ENCODE measurements around the gene PLEKHA7. TPM values are rescaled to one million over a fixed set of nuclear protein-coding genes. Genes with fewer than 3 reads are reported as not detected.

PLEKHA7 gene
- total and polyA plus RNA-seq, 2 of the 8 experiments (the other 6 are each of a cell fraction or from before 2014, with no cell fraction given) = 11.4 to 25.6 TPM

GRCh38 chr11:16779436-16779835, 234.8 kb downstream of the PLEKHA7 start:
- TF ChIP-seq CTBP2 (IDR thresholded peaks at IDR 0.05; ENCODE audit: borderline replicate concordance, insufficient read depth, insufficient read length, low read length) (no peak), SRF (IDR thresholded peaks at IDR 0.05; ENCODE audit: low read depth, low read length) (no peak), CBX8 (IDR thresholded peaks at IDR 0.05; ENCODE audit: borderline replicate concordance, low read depth, low read length) (no peak), PHF8 (conservative IDR thresholded peaks at IDR 0.05; ENCODE audit: low read depth, low read length) (no peak), EZH2 (IDR thresholded peaks at IDR 0.05; ENCODE audit: low read depth, low read length, severe bottlenecking) (no peak), ATF3 (IDR thresholded peaks at IDR 0.05; ENCODE audit: insufficient read depth, low read depth, low read length) (no peak), TEAD4 (IDR thresholded peaks at IDR 0.05; ENCODE audit: low read depth, low read length) (no peak), KDM4A (IDR thresholded peaks at IDR 0.05; ENCODE audit: low read depth, low read length, severe bottlenecking) (no peak), POLR2AphosphoS5 (IDR thresholded peaks at IDR 0.05; ENCODE audit: low read depth, low read length) (no peak), JUND (IDR thresholded peaks at IDR 0.05; ENCODE audit: low read length) (no peak)

More at GRCh38 chr11:16779436-16779835, 234.8 kb downstream of the PLEKHA7 start:
- no peak overlapping the region for H3K56ac ChIP-seq (replicated peaks; ENCODE audit: insufficient read length, low read depth, low read length)
- no peak overlapping the region for H2BK15ac ChIP-seq (ENCODE audit: low read length)
- peaks cover 3% of the 10 kb centered on the region; the same call in 1 of the 2 replicates for H3K23me2 ChIP-seq (ENCODE audit: low read depth, low read length)
- no peak overlapping the region for H3K14ac ChIP-seq (ENCODE audit: insufficient read length)
- H3K23ac ChIP-seq (ENCODE audit: insufficient read length) = no peak overlapping the region
- no peak overlapping the region for H2BK12ac ChIP-seq (ENCODE audit: low read depth, low read length)
- FAIRE-seq (no peak), DNase-seq (ENCODE audit: low read depth in 1 of 2, low spot score in 2 of 2) (no peak)
- H3K27me3 ChIP-seq (replicated peaks in 1 of 4; ENCODE audit: control insufficient read depth in 3 of 4, extremely low read depth in 1 of 4, insufficient read depth in 3 of 4, low read length in 3 of 4) = no peaks in the 10 kb centered on the region
- no peak overlapping the region for H3K4me2 ChIP-seq (ENCODE audit: insufficient read depth in 1 of 2, low read depth in 2 of 2, low read length in 2 of 2)
- H3K36me3 ChIP-seq (ENCODE audit: control insufficient read depth in 2 of 4, insufficient read depth in 4 of 4, low read length in 3 of 4) = peaks cover 0 to 4% (median 0%) of the 10 kb centered on the region in 4 experiments; a peak in 1 of 8 replicates
- WGBS, 2 experiments (ENCODE audit: extremely low coverage in 1 of 2, insufficient coverage in 1 of 2, insufficient read length in 1 of 2, insufficient replicate concordance in 2 of 2, low coverage in 1 of 2, low lambda C conversion rate in 2 of 2, missing lambda C conversion rate in 1 of 2) = 89% methylated on average over 8 of the region's 8 CpGs; no CpG with 5 or more reads in 1 of the 2 experiments
- H4K91ac ChIP-seq (replicated peaks; ENCODE audit: insufficient read length, low read length) = no peak overlapping the region
- ChIA-PET POLR2A (ENCODE audit: partially characterized antibody) (no interaction called here), CTCF (ENCODE audit: partially characterized antibody) (interaction anchor here (2.2 kb wide), 1 partner anchor 8 kb away, joined by 12 read pairs; no protein-coding TSS in a partner anchor)
- H3K4me1 ChIP-seq (replicated peaks in 1 of 4; ENCODE audit: control insufficient read depth in 3 of 4, insufficient read depth in 4 of 4, low read length in 3 of 4) = no peaks in the 10 kb centered on the region; a peak in 1 of 7 replicates
- H2BK5ac ChIP-seq (ENCODE audit: low read depth, low read length) = no peak overlapping the region
- no peak overlapping the region for H2AFZ ChIP-seq (ENCODE audit: low read length)
- H3K9ac ChIP-seq (replicated peaks in 1 of 4; ENCODE audit: extremely low read depth in 1 of 4, low read depth in 3 of 4, low read length in 3 of 4) = no peak overlapping the region
- H4K20me1 ChIP-seq (replicated peaks in 1 of 2; ENCODE audit: control insufficient read depth in 1 of 2, insufficient read depth in 2 of 2, low read length in 2 of 2) = no peaks in the 10 kb centered on the region
- no peak overlapping the region for H3K27ac ChIP-seq (ENCODE audit: low read depth, low read length)
- H3K18ac ChIP-seq (ENCODE audit: extremely low read depth, low read length) = no peak overlapping the region
- H3K9me3 ChIP-seq (ENCODE audit: insufficient read depth in 2 of 2, low read depth in 1 of 2, low read length in 1 of 2) = no peaks in the 10 kb centered on the region
- no peak overlapping the region for H2AK5ac ChIP-seq (ENCODE audit: low read depth, low read length)
- H3K4me3 ChIP-seq (ENCODE audit: extremely low read depth in 1 of 4, insufficient read depth in 2 of 4, low read depth in 3 of 4, low read length in 4 of 4) = no peak overlapping the region
- no peaks in the 10 kb centered on the region for H3K79me2 ChIP-seq (ENCODE audit: control insufficient read depth in 1 of 2, insufficient read depth in 2 of 2, low read length in 2 of 2)
- no peak overlapping the region for H3K4ac ChIP-seq (replicated peaks; ENCODE audit: insufficient read length, low read depth, low read length)
- H4K8ac ChIP-seq (ENCODE audit: extremely low read depth, insufficient read depth, low read length) = no peak overlapping the region
- no peaks in the 10 kb centered on the region for H3K79me1 ChIP-seq (ENCODE audit: low read depth, low read length)
- no peak overlapping the region for H2BK120ac ChIP-seq (replicated peaks; ENCODE audit: low read depth, low read length)
- H2BK20ac ChIP-seq (ENCODE audit: low read length) = no peak overlapping the region
- no peak overlapping the region for H4K5ac ChIP-seq (ENCODE audit: insufficient read length, low read depth, low read length)
